ENCODE data around the gene SLC25A42.
"Not testable (repeated sequence)": the region's sequence is repeated elsewhere in the genome, so short reads cannot be mapped to it uniquely, and the experiment has no call there.

Gene SLC25A42

GRCh38 chr19:19126102-19126501, 62.3 kb downstream of the SLC25A42 start:
- intact Hi-C loops (cut with DNase I; ENCODE audit: low total_unique reads) = no loop called here
- TF ChIP-seq CTCF (IDR thresholded peaks at IDR 0.05) = no peak
- Histone ChIP-seq H3K4me3 (no peak overlapping the region), H3K27me3 (no peaks in the 10 kb centered on the region), H3K4me1 (no peaks in the 10 kb centered on the region), H3K36me3 (peaks cover 7 to 35% (median 12%) of the 10 kb centered on the region in 3 donors), H3K27ac (no peak overlapping the region), H3K9me3 (peaks cover 0 to 6% (median 0%) of the 10 kb centered on the region in 3 donors)
- no peak for DNase-seq

GRCh38 chr19:19131989-19132388, 68.2 kb downstream of the SLC25A42 start:
- Histone ChIP-seq H3K27ac (no peak overlapping the region), H3K9me3 (peaks cover 3 to 14% (median 8%) of the 10 kb centered on the region in 3 donors), H3K4me3 (no peak overlapping the region), H3K27me3 (no peaks in the 10 kb centered on the region), H3K4me1 (peaks cover 0 to 9% (median under 1%) of the 10 kb centered on the region in 4 donors), H3K36me3 (peaks cover 11 to 29% (median 13%) of the 10 kb centered on the region in 3 donors)
- no peak for TF ChIP-seq CTCF (IDR thresholded peaks at IDR 0.05)
- intact Hi-C loops (cut with DNase I; ENCODE audit: low total_unique reads) = no loop called here
- DNase-seq = no peak

GRCh38 chr19:19132912-19133311, 69.1 kb downstream of the SLC25A42 start:
- TF ChIP-seq CTCF (IDR thresholded peaks at IDR 0.05) = no peak

GRCh38 chr19:19133985-19134384, 70.2 kb downstream of the SLC25A42 start:
- intact Hi-C loops (cut with DNase I; ENCODE audit: low total_unique reads) = no loop called here
- no peaks in the 10 kb centered on the region for H3K27me3 ChIP-seq
- H3K27ac ChIP-seq = no peak overlapping the region
- peaks cover 3 to 14% (median 8%) of the 10 kb centered on the region in 3 donors for H3K9me3 ChIP-seq
- peaks cover 0 to 18% (median 8%) of the 10 kb centered on the region in 4 donors for H3K4me1 ChIP-seq
- TF ChIP-seq CTCF (IDR thresholded peaks at IDR 0.05) = no peak
- peaks cover 11 to 28% (median 13%) of the 10 kb centered on the region in 3 donors for H3K36me3 ChIP-seq
- DNase-seq = no peak
- H3K4me3 ChIP-seq = no peak overlapping the region

More at GRCh38 chr19:19132912-19133311, 69.1 kb downstream of the SLC25A42 start:
- Histone ChIP-seq H3K4me1 (peaks cover 0 to 18% (median 7%) of the 10 kb centered on the region in 4 donors), H3K9me3 (peaks cover 3 to 14% (median 8%) of the 10 kb centered on the region in 3 donors), H3K36me3 (peaks cover 11 to 29% (median 13%) of the 10 kb centered on the region in 3 donors), H3K27me3 (no peaks in the 10 kb centered on the region), H3K4me3 (no peak overlapping the region), H3K27ac (no peak overlapping the region)
- no peak for DNase-seq
- intact Hi-C loops (cut with DNase I; ENCODE audit: low total_unique reads) = no loop called here

- H3K4me1 ChIP-seq = peaks cover 0 to 18% (median 8%) of the 10 kb centered on the region in 4 donors
- TF ChIP-seq CTCF (IDR thresholded peaks at IDR 0.05) = no peak
- H3K27ac ChIP-seq = no peak overlapping the region
- peaks cover 3 to 14% (median 8%) of the 10 kb centered on the region in 3 donors for H3K9me3 ChIP-seq
- intact Hi-C loops (cut with DNase I; ENCODE audit: low total_unique reads) = loop anchor here (5.0 kb wide), 1 partner anchor 82 kb away; no protein-coding TSS in a partner anchor
- H3K4me3 ChIP-seq = no peak overlapping the region
- DNase-seq = no peak
- no peaks in the 10 kb centered on the region for H3K27me3 ChIP-seq
- peaks cover 11 to 21% (median 13%) of the 10 kb centered on the region in 3 donors for H3K36me3 ChIP-seq
Measured at GRCh38 chr19:19134687-19135158, 70.9 kb downstream of the SLC25A42 start.

GRCh38 chr19:19135713-19136112, 71.9 kb downstream of the SLC25A42 start:
- Histone ChIP-seq H3K4me1 (peaks cover 0 to 18% (median 8%) of the 10 kb centered on the region in 4 donors), H3K9me3 (peaks cover 3 to 14% (median 8%) of the 10 kb centered on the region in 3 donors), H3K36me3 (peaks cover 11 to 14% (median 13%) of the 10 kb centered on the region in 3 donors)
- intact Hi-C loops (cut with DNase I; ENCODE audit: low total_unique reads) = loop anchor here (5.0 kb wide), 1 partner anchor 83 kb away; no protein-coding TSS in a partner anchor
- not testable (repeated sequence) for H3K27me3 ChIP-seq, H3K27ac ChIP-seq, H3K4me3 ChIP-seq, DNase-seq
